WERI-Rb-1 (cell line): Measurements from ENCODE around the gene HMHB1.

Experiments
- DNase-seq: peaks from one replicate; pipeline ENCODE4 v3.0.0-alpha.2; 2020
- H3K27ac ChIP-seq: fragments of 250-450 bp; sonication (Bioruptor Pico); 2 replicates; pipeline ENCODE4 v1.5.1; 2020; ENCODE audit warnings: mild to moderate bottlenecking, moderate library complexity
- H3K27me3 ChIP-seq: fragments of 250-450 bp; sonication (Bioruptor Pico); 2 replicates; pipeline ENCODE4 v1.5.1; 2021; ENCODE audit warnings: mild to moderate bottlenecking, low read depth, moderate library complexity; ENCODE audit not compliant: insufficient read depth, severe bottlenecking
- H3K36me3 ChIP-seq: fragments of 250-450 bp; sonication (Bioruptor Pico); 2 replicates; pipeline ENCODE4 v1.5.1; 2020; ENCODE audit warnings: mild to moderate bottlenecking, moderate library complexity
- H3K4me3 ChIP-seq: 2 replicates; pipeline ENCODE4 v1.5.1; 2011; ENCODE audit warnings: low read depth, mild to moderate bottlenecking, control low read depth, low read length
- H3K9me3 ChIP-seq: fragments of 250-450 bp; sonication (Bioruptor Pico); 2 replicates; pipeline ENCODE4 v1.5.1; 2021; ENCODE audit warnings: mild to moderate bottlenecking, moderate library complexity; ENCODE audit not compliant: severe bottlenecking
- CTCF ChIP-seq: IDR thresholded peaks from 2 replicates; pipeline ENCODE4 v1.5.1; 2011; ENCODE audit warnings: low read depth, mild to moderate bottlenecking, control low read depth, inconsistent platforms, low read length

The HMHB1 gene

GRCh38 chr5:143793249-143793648 is 18.7 kb upstream of the HMHB1 start:
- Histone ChIP-seq H3K27me3 (no peaks in the 10 kb centered on the region), H3K9me3 (no peaks in the 10 kb centered on the region), H3K4me3 (no peak overlapping the region), H3K27ac (no peak overlapping the region), H3K36me3 (no peaks in the 10 kb centered on the region)
- TF ChIP-seq CTCF = no peak
- no peak for DNase-seq

- DNase-seq = no peak
- Histone ChIP-seq H3K4me3 (no peak overlapping the region), H3K9me3 (no peaks in the 10 kb centered on the region), H3K27me3 (no peaks in the 10 kb centered on the region), H3K36me3 (no peaks in the 10 kb centered on the region), H3K27ac (no peak overlapping the region)
- TF ChIP-seq CTCF = no peak
Measured at GRCh38 chr5:143796125-143796524, 15.8 kb upstream of the HMHB1 start.

- H3K36me3 ChIP-seq = no peaks in the 10 kb centered on the region
- no peak for DNase-seq
- no peak for TF ChIP-seq CTCF
- H3K4me3 ChIP-seq = no peak overlapping the region
- no peaks in the 10 kb centered on the region for H3K9me3 ChIP-seq
- no peaks in the 10 kb centered on the region for H3K27me3 ChIP-seq
- H3K27ac ChIP-seq = no peak overlapping the region
Measured at GRCh38 chr5:143796753-143797152, 15.2 kb upstream of the HMHB1 start.

GRCh38 chr5:143800715-143801114 is 11.2 kb upstream of the HMHB1 start:
- no peak for TF ChIP-seq CTCF

GRCh38 chr5:143801252-143801939 is 10.6 kb upstream of the HMHB1 start:
- H3K4me3 ChIP-seq = no peak overlapping the region
- H3K9me3 ChIP-seq = no peaks in the 10 kb centered on the region
- H3K36me3 ChIP-seq = no peaks in the 10 kb centered on the region
- DNase-seq = no peak
- H3K27me3 ChIP-seq = no peaks in the 10 kb centered on the region
- TF ChIP-seq CTCF = no peak
- H3K27ac ChIP-seq = no peak overlapping the region

More at GRCh38 chr5:143800715-143801114, 11.2 kb upstream of the HMHB1 start:
- DNase-seq = no peak
- no peaks in the 10 kb centered on the region for H3K27me3 ChIP-seq
- no peaks in the 10 kb centered on the region for H3K36me3 ChIP-seq
- no peaks in the 10 kb centered on the region for H3K9me3 ChIP-seq
- H3K27ac ChIP-seq = no peak overlapping the region
- H3K4me3 ChIP-seq = no peak overlapping the region

- Histone ChIP-seq H3K9me3 (no peaks in the 10 kb centered on the region), H3K4me3 (no peak overlapping the region), H3K36me3 (no peaks in the 10 kb centered on the region), H3K27me3 (no peaks in the 10 kb centered on the region), H3K27ac (no peak overlapping the region)
- no peak for TF ChIP-seq CTCF
- DNase-seq = no peak
Measured at GRCh38 chr5:143805861-143806260, 6.1 kb upstream of the HMHB1 start.
